Right atrium auricular region (tissue), 2 donors: ENCODE data around the gene ADARB1. TPM values are rescaled to one million over a fixed set of nuclear protein-coding genes. Genes with fewer than 3 reads are reported as not detected.

ENCODE experiments used
- DNase-seq: peaks from one replicate; pipeline ENCODE4 v3.0.0-alpha.2; 2019; ENCODE audit warnings: low spot score
- H3K27ac ChIP-seq, 2 donors: fragments of 200-600 bp; sonication (generic); 1 replicate in 1 of 2; 2 replicates in 1 of 2; pipeline ENCODE4 v1.5.1; 2016 to 2019
- H3K27me3 ChIP-seq, 2 donors: fragments of 200-600 bp; sonication (generic); one replicate each; pipeline versions ENCODE4 v1.5.1 to v1.6.0; 2017 to 2019
- H3K36me3 ChIP-seq: fragments of 200-600 bp; sonication (generic); one replicate; pipeline ENCODE4 v1.5.1; 2016
- H3K4me1 ChIP-seq, 2 donors: fragments of 200-600 bp; sonication (generic); one replicate each; pipeline versions ENCODE4 v1.5.1 to v1.6.0; 2017 to 2019
- H3K4me3 ChIP-seq, 2 donors: fragments of 200-600 bp; sonication (generic); 1 replicate in 1 of 2; 2 replicates in 1 of 2; pipeline ENCODE4 v1.5.1; 2017 to 2019; ENCODE audit warnings: mild to moderate bottlenecking in 1 of 2, moderate library complexity in 1 of 2
- H3K9me3 ChIP-seq, 2 donors: fragments of 200-600 bp; sonication (generic); one replicate each; pipeline ENCODE4 v1.5.1; 2019
- total RNA-seq, 2 donors: library from RNA; depleted of rRNA; stranded (reverse); fragments of >200 nt; gene quantifications; one replicate each; pipeline ENCODE4 v1.1.0, GENCODE V29; 2016
- TF ChIP-seq, protein P1 (sequence below), 2 donors: fragments of 200-600 bp; sonication (generic); IDR thresholded peaks; one replicate each; pipeline ENCODE4 v1.5.1; 2019; ENCODE audit warnings: antibody characterized with exemption in 2 of 2

ADARB1 gene
- total RNA-seq, 2 donors from 2014 or later: 7.5 to 10.5 TPM

DNA sequence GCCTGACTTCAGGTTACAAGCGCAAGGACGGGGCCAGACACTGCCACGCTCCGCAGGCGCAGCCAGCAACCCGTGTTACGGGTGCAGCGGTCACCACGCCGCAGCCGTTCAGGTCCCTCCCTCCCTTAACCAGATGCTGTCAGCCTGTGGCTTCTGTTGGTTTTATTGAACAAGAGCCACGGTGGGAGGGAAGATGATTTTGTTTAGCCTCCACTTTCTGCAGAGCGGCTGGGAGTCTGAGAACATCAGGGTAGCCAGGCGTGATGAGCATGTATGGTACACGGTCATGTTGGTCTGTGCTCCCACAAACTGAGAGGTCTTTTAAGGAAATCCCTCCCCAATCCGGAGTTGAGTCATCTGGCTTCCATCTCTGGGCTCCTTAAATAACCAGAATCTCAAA lies 18.5 kb upstream of the ADARB1 start:
- H3K4me1 ChIP-seq: peaks cover 0 to 3% of the 10 kb centered on the region in 2 donors
- H3K4me3 ChIP-seq: peak overlapping the region in 1 of 2 donors; percentile 1

DNA sequence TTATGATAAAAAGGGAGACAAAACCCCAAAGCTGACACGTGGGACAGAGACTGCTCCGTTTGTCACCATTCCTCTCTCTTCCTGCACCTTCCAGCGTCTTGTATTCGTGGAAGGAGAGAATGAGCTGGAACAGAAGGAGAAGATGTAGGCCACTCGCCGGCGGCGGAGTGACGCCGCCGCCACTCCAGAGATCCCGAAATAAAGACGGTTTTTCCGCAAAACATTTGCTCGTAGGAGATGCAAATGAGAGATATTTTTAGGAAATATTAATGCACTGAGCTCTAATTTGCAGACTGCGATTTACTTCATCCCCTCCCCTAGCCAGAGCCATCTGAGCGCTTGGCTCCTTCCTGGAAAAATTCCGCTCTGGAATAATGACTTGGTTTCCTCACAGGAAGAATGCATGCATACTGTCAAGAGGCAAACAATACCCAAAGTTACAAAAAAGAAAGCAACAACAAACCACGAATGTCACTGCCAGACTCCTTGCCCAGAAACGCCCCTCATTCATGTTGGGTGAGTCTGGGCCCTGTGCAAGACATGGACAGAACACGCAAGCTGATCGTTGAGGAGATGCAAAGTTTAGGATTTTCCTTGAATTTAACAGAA lies 18.0 kb upstream of the ADARB1 start:
- Histone ChIP-seq H3K36me3 (no peaks in the 10 kb centered on the region), H3K27me3 (no peaks in the 10 kb centered on the region), H3K27ac (peak overlapping the region; percentile 1 to 3), H3K4me3 (peak overlapping the region in 1 of 2 donors; percentile 1), H3K9me3 (no peaks in the 10 kb centered on the region), H3K4me1 (peaks cover 0 to 4% of the 10 kb centered on the region in 2 donors)
- TF ChIP-seq, protein P1, sequence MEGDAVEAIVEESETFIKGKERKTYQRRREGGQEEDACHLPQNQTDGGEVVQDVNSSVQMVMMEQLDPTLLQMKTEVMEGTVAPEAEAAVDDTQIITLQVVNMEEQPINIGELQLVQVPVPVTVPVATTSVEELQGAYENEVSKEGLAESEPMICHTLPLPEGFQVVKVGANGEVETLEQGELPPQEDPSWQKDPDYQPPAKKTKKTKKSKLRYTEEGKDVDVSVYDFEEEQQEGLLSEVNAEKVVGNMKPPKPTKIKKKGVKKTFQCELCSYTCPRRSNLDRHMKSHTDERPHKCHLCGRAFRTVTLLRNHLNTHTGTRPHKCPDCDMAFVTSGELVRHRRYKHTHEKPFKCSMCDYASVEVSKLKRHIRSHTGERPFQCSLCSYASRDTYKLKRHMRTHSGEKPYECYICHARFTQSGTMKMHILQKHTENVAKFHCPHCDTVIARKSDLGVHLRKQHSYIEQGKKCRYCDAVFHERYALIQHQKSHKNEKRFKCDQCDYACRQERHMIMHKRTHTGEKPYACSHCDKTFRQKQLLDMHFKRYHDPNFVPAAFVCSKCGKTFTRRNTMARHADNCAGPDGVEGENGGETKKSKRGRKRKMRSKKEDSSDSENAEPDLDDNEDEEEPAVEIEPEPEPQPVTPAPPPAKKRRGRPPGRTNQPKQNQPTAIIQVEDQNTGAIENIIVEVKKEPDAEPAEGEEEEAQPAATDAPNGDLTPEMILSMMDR (IDR thresholded peaks at IDR 0.05): no peak
- no peak for DNase-seq

More for the DNA sequence above, 18.5 kb upstream of the ADARB1 start:
- Histone ChIP-seq H3K36me3 (no peaks in the 10 kb centered on the region), H3K27me3 (no peaks in the 10 kb centered on the region), H3K9me3 (no peaks in the 10 kb centered on the region), H3K27ac (peak overlapping the region; percentile 1 to 3)
- TF ChIP-seq, protein P1 (IDR thresholded peaks at IDR 0.05): no peak
- no peak for DNase-seq

DNA sequence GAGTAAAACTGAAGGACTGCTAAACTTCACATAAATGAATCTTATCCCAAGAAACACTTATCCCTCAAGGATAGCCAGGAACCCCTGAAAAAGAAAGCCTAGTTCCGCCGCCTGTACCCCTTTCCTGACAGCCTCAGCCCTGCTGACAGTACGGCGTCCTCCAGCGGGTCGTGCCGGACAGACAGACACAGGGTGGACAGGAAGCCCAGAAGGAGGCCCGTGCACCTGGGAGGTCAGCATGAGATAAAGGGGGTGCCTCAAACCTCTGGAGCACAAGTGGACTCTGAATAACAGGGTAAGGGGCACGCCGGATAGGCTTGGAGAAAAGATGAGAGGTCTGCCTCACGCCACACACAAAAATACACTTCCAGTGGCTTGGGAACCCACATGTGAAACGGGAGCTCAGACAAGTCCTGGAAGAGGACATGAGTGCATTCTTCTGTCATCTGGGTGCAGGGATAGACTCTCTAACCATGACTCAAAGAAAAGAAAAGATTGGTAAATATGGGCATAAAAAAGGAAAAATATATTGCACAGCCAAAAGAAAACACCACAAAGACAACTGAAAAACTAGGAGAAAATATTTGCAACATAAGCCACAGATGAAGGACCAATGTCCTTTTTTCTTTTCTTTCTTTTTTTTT lies 17.3 kb upstream of the ADARB1 start:
- no peaks in the 10 kb centered on the region for H3K36me3 ChIP-seq
- no peak for DNase-seq
- H3K27ac ChIP-seq: no peak overlapping the region
- TF ChIP-seq, protein P1 (IDR thresholded peaks at IDR 0.05): no peak
- no peaks in the 10 kb centered on the region for H3K9me3 ChIP-seq
- H3K4me1 ChIP-seq: peaks cover 0 to 4% of the 10 kb centered on the region in 2 donors
- no peak overlapping the region for H3K4me3 ChIP-seq
- H3K27me3 ChIP-seq: no peaks in the 10 kb centered on the region

DNA sequence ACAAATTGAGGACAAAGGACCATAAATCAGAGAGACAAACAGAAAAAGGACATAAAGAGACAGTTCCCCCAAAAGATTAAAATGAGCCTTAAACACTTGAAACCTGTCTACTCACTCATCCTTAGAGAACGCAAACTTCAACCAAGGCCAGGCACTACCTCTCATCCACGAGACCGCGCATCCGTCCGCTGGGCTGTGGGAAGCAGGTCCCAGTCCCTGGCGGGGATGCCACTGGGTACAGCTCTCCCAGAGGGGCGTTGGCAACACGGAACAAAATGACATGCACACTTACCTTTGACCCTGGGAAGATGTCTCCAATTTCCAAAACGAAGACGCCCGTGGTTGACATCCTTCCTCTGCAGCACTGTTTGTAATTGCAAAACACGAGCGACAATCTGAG lies 16.5 kb upstream of the ADARB1 start:
- Histone ChIP-seq H3K4me1 (peaks cover 0 to 4% of the 10 kb centered on the region in 2 donors), H3K27ac (no peak overlapping the region), H3K9me3 (no peaks in the 10 kb centered on the region), H3K4me3 (no peak overlapping the region), H3K36me3 (no peaks in the 10 kb centered on the region), H3K27me3 (no peaks in the 10 kb centered on the region)
- no peak for DNase-seq
- TF ChIP-seq, protein P1 (IDR thresholded peaks at IDR 0.05): no peak

DNA sequence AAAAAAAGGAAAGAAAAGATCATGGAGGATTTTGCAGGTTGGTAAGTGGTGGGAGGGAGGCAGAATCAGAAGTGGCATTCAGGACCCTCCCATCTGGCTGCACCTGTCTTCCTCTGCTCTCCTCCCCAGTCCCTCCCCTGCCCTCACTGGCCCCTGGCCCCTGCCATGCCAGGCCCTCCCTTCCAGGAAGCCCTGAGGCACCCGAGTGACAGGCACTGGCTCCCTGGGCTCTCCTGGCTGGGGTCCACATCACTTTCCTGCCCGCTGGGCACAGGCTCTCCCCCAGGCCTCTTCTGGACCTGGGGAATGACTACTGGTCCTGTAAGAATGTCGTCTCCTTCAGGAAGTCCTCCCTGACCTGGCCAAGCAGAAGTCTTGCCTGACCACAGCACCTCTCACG lies 15.3 kb upstream of the ADARB1 start:
- no peaks in the 10 kb centered on the region for H3K36me3 ChIP-seq
- no peaks in the 10 kb centered on the region for H3K9me3 ChIP-seq
- no peak overlapping the region for H3K4me3 ChIP-seq
- H3K27me3 ChIP-seq: no peaks in the 10 kb centered on the region
- TF ChIP-seq, protein P1 (IDR thresholded peaks at IDR 0.05): no peak
- peaks cover 0 to 6% of the 10 kb centered on the region in 2 donors for H3K4me1 ChIP-seq
- DNase-seq: no peak
- no peak overlapping the region for H3K27ac ChIP-seq
